K562 (cell line): ENCODE data around the gene CD46. TPM values are rescaled to one million over a fixed set of nuclear protein-coding genes. Genes with fewer than 3 reads are reported as not detected.

Source experiments
- ATAC-seq: fragments of 200-7000 bp; cut with Tn5 transposase; 3 replicates; pipeline ENCODE4 v1.9.1; 2020; ENCODE audit warnings: moderate library complexity
- BruUV-seq: library from RNA; stranded (reverse); fragments of 400-500 nt; replicated peaks from 2 replicates; lab custom pipeline; 2021; lab: Mats Ljungman, UMichigan
- CTCF ChIA-PET: fragments of 300-600 bp; formaldehyde crosslinking; extraction: SDS; loops from one replicate; lab custom pipeline; 2021; ENCODE audit warnings: low intra/inter-chr PET ratio; lab: Yijun Ruan, JAX
- POLR2A ChIA-PET: fragments of 300-600, 350-650 bp; sonication (Branson Sonifier 250); formaldehyde crosslinking; extraction: SDS; loops from one replicate; lab custom pipeline; 2021; ENCODE audit warnings: antibody characterized with exemption, inconsistent platforms; lab: Yijun Ruan, JAX
- DNase-seq, 4 experiments: peaks; one replicate each; pipeline versions ENCODE4 v3.0.0 to v3.0.0-alpha.2; 2011 to 2018; ENCODE audit warnings: low spot score in 3 of 4, mixed read lengths in 3 of 4; ENCODE audit errors: extremely low read depth in 1 of 4
- FAIRE-seq: peaks from 2 replicates; lab custom pipeline; 2011; peaks lifted over from hg19 to GRCh38; lab: Jason Lieb, UNC
- H2AFZ ChIP-seq: 2 replicates; pipeline ENCODE4 v1.6.0; 2011; ENCODE audit warnings: low read depth, low read length, control low read depth, inconsistent platforms
- H3K27ac ChIP-seq: fragments of 200-600 bp; 3 replicates; pipeline ENCODE4 v1.8.0; 2011; ENCODE audit warnings: low read depth, mild to moderate bottlenecking, control low read depth, inconsistent platforms, low read length, moderate library complexity, mixed read lengths; ENCODE audit errors: extremely low read depth
- H3K27me3 ChIP-seq, 2 experiments: fragments of 300-600 bp in 1 of 2; 2 replicates in 1 of 2; 3 replicates in 1 of 2; pipeline versions ENCODE4 v1.6.0 to v1.8.0; 2011; ENCODE audit warnings: inconsistent platforms in 2 of 2, low read length in 2 of 2, mild to moderate bottlenecking in 1 of 2, mixed read lengths in 1 of 2, moderate library complexity in 1 of 2; ENCODE audit not compliant: control insufficient read depth in 2 of 2, insufficient read depth in 2 of 2
- H3K36me3 ChIP-seq: fragments of 300-600 bp; 3 replicates; pipeline ENCODE4 v1.8.0; 2011; ENCODE audit warnings: mild to moderate bottlenecking, low read length, inconsistent platforms; ENCODE audit not compliant: control insufficient read depth, insufficient read depth
- H3K4me1 ChIP-seq, 2 experiments: fragments of 200-600 bp in 1 of 2; replicated peaks in 1 of 2; 2 replicates in 1 of 2; 3 replicates in 1 of 2; pipeline versions ENCODE4 v1.5.1 to v1.8.0; 2011; ENCODE audit warnings: inconsistent platforms in 2 of 2, low read length in 2 of 2, mild to moderate bottlenecking in 1 of 2, mixed read lengths in 1 of 2, moderate library complexity in 1 of 2; ENCODE audit not compliant: control insufficient read depth in 2 of 2, insufficient read depth in 2 of 2
- H3K4me2 ChIP-seq: 2 replicates; pipeline ENCODE4 v1.6.1; 2011; ENCODE audit warnings: low read length, control low read depth, inconsistent platforms, mixed read lengths; ENCODE audit not compliant: insufficient read depth
- H3K4me3 ChIP-seq: fragments of 200-600 bp; sonication (generic), shearing (Covaris generic); 2 replicates; pipeline ENCODE4 v1.5.1; 2016; ENCODE audit warnings: control low read depth, inconsistent platforms
- H3K79me2 ChIP-seq: fragments of 200-600 bp; 3 replicates; pipeline ENCODE4 v1.8.0; 2011; ENCODE audit warnings: low read length, inconsistent platforms; ENCODE audit not compliant: control insufficient read depth, insufficient read depth
- H3K9ac ChIP-seq, 2 experiments: 2 replicates each; pipeline versions ENCODE4 v1.6.0 to v1.6.1; 2011; ENCODE audit warnings: low read depth in 2 of 2, low read length in 2 of 2, control low read depth in 1 of 2, inconsistent platforms in 1 of 2, mild to moderate bottlenecking in 1 of 2, mixed read lengths in 1 of 2; ENCODE audit not compliant: insufficient read depth in 1 of 2
- H3K9me1 ChIP-seq: one replicate; pipeline ENCODE4 v1.6.0; 2011; ENCODE audit warnings: inconsistent platforms, mild to moderate bottlenecking, low read length, moderate library complexity; ENCODE audit not compliant: control insufficient read depth, insufficient read depth
- H3K9me3 ChIP-seq: replicated peaks from 2 replicates; pipeline ENCODE4 v1.5.1; 2011; ENCODE audit warnings: low read depth, low read length, inconsistent platforms; ENCODE audit not compliant: control insufficient read depth, insufficient read depth
- H4K20me1 ChIP-seq: replicated peaks from 2 replicates; pipeline ENCODE4 v1.6.1; 2011; ENCODE audit warnings: low read length, inconsistent platforms, mixed read lengths; ENCODE audit not compliant: control insufficient read depth, insufficient read depth
- CTCFL ChIP-seq: IDR thresholded peaks from 2 replicates; pipeline ENCODE4 v1.6.1; 2011; ENCODE audit warnings: borderline replicate concordance, low read depth, mild to moderate bottlenecking, moderate library complexity, low read length; ENCODE audit not compliant: insufficient read depth, poor library complexity, severe bottlenecking
- HCFC1 ChIP-seq: IDR thresholded peaks from 2 replicates; pipeline ENCODE4 v1.6.1; 2012; ENCODE audit warnings: low read depth, low read length, improper control_type of control experiment
- HNRNPL ChIP-seq: fragments of 200-400 bp; formaldehyde crosslinking; IDR thresholded peaks from 2 replicates; pipeline ENCODE4 v1.6.1; 2017; ENCODE audit warnings: low read depth, mild to moderate bottlenecking, low read length
- MAFK ChIP-seq: IDR thresholded peaks from 2 replicates; pipeline ENCODE4 v1.6.1; 2011; ENCODE audit warnings: low read length, improper control_type of control experiment
- NFIX ChIP-seq: fragments of 250-450 bp; sonication (Bioruptor Pico); IDR thresholded peaks from 2 replicates; pipeline ENCODE4 v1.4.0; 2020; ENCODE audit warnings: low read depth, mild to moderate bottlenecking, moderate library complexity
- RBM22 ChIP-seq: fragments of 200-400 bp; formaldehyde crosslinking; IDR thresholded peaks from 2 replicates; pipeline ENCODE4 v1.6.1; 2018; ENCODE audit warnings: low read length, low read depth; ENCODE audit not compliant: poor library complexity, severe bottlenecking
- ZFP30 ChIP-seq: fragments of 250-450 bp; sonication (Bioruptor Pico); IDR thresholded peaks from 2 replicates; pipeline ENCODE4 v1.8.0; 2022; ENCODE audit warnings: moderate library complexity, mild to moderate bottlenecking, inconsistent platforms, borderline replicate concordance
- ZNF280B ChIP-seq: fragments of 250-450 bp; sonication (Bioruptor Pico); IDR thresholded peaks from 2 replicates; pipeline ENCODE4 v1.5.1; 2021; ENCODE audit warnings: mild to moderate bottlenecking
- ZNF586 ChIP-seq: fragments of 450-650 bp; formaldehyde crosslinking; conservative IDR thresholded peaks from 2 replicates; pipeline ENCODE4 v1.4.0; 2020; ENCODE audit warnings: mild to moderate bottlenecking, moderate library complexity
- WGBS: fragments of 100-300 bp; shearing (Covaris generic); methylation state at CpG from one replicate; pipeline ENCODE4 v1.1.6; 2016; ENCODE audit warnings: low coverage, mixed read lengths; ENCODE audit not compliant: insufficient coverage; ENCODE audit errors: missing lambda C conversion rate; 5-methylcytosine and 5-hydroxymethylcytosine counted together
- in situ Hi-C: fragments of 300-500 bp; cut with MboI; formaldehyde crosslinking; loops from 4 replicates; pipeline ENCODE4 v1.15.0; 2018; ENCODE audit warnings: inconsistent platforms, mixed read lengths
- intact Hi-C: fragments of 100-400 bp; cut with micrococcal nuclease; formaldehyde crosslinking; loops from 2 replicates; pipeline ENCODE4 v1.14.2; 2022
- polyA plus RNA-seq, 8 experiments: library from polyadenylated mRNA; depleted of rRNA in 4 of 8; stranded (reverse) in 5 of 8; unstranded in 3 of 8; fragments of >200 nt; fragmentation: Nextera tagmentation in 2 of 8; fragmentation: Illumina TruSeq in 1 of 8; extraction: Ambion mirVana in 2 of 8; extraction: Trizol in 1 of 8; gene quantifications; 2 replicates each; pipeline versions ENCODE4 v1.2.1 to v1.2.3, GENCODE V29; 2011 to 2014; ENCODE audit warnings: inconsistent platforms in 1 of 8, missing spikeins in 1 of 8
- total RNA-seq, 7 experiments: library from RNA; depleted of rRNA in 6 of 7; stranded (reverse); fragments of >200 nt in 6 of 7; fragmentation: Illumina TruSeq in 2 of 7; extraction: Trizol in 2 of 7; gene quantifications; 2 replicates each; pipeline versions ENCODE4 v1.2.1 to v1.2.3, GENCODE V29; 2011 to 2021; ENCODE audit warnings: low replicate concordance in 1 of 7

Gene CD46
- total and polyA plus RNA-seq, 9 of the 15 experiments (the other 6 are each of a cell fraction or from before 2014, with no cell fraction given) = 87.9 to 374 (median 156) TPM

GRCh38 chr1:207766569-207766968, 14.7 kb downstream of the CD46 start:
- CTCF ChIA-PET = no interaction called here

More at GRCh38 chr1:207766569-207766968, 14.7 kb downstream of the CD46 start:
- WGBS = 76% methylated on average over 1 of the region's 1 CpG
- no peak overlapping the region for H2AFZ ChIP-seq
- H3K9me1 ChIP-seq = no peaks in the 10 kb centered on the region
- TF ChIP-seq NFIX (CRISPR knock-in tag) (no peak), RBM22 (no peak), MAFK (no peak), ZNF280B (CRISPR knock-in tag) (no peak), ZNF586 (CRISPR knock-in tag) (no peak), HNRNPL (no peak), CTCFL (no peak), HCFC1 (no peak), ZFP30 (CRISPR knock-in tag) (no peak)
- H3K4me1 ChIP-seq = peaks cover 0 to 6% of the 10 kb centered on the region in 2 experiments; a peak in 1 of 5 replicates
- no peak overlapping the region for H3K27ac ChIP-seq
- no TSS peak for BruUV-seq
- in situ Hi-C loops = no loop called here
- ATAC-seq (no peak), DNase-seq (no peak), FAIRE-seq (no peak)
- intact Hi-C loops = no loop called here
- H3K36me3 ChIP-seq = peaks cover 92% of the 10 kb centered on the region
- POLR2A ChIA-PET = interaction anchor here (0.6 to 1.5 kb wide), 2 partner anchors 11 to 13 kb away, joined by 3 to 5 read pairs; no protein-coding TSS in a partner anchor
- H3K9ac ChIP-seq = no peak overlapping the region
- H3K9me3 ChIP-seq = peaks cover 2% of the 10 kb centered on the region; the same call in 1 of the 2 replicates
- H3K79me2 ChIP-seq = peaks cover 29% of the 10 kb centered on the region
- H3K4me2 ChIP-seq = no peak overlapping the region
- H4K20me1 ChIP-seq = no peaks in the 10 kb centered on the region
- no peak overlapping the region for H3K4me3 ChIP-seq
- no peaks in the 10 kb centered on the region for H3K27me3 ChIP-seq
